Measurements from ENCODE around the gene MAP1LC3B2. TPM values are rescaled to one million over a fixed set of nuclear protein-coding genes. Genes with fewer than 3 reads are reported as not detected.
"Not testable (repeated sequence)": the region's sequence is repeated elsewhere in the genome, so short reads cannot be mapped to it uniquely, and the experiment has no call there.

Gene MAP1LC3B2
- total RNA-seq, 1 donor from 2014 or later = 3.2 TPM

DNA sequence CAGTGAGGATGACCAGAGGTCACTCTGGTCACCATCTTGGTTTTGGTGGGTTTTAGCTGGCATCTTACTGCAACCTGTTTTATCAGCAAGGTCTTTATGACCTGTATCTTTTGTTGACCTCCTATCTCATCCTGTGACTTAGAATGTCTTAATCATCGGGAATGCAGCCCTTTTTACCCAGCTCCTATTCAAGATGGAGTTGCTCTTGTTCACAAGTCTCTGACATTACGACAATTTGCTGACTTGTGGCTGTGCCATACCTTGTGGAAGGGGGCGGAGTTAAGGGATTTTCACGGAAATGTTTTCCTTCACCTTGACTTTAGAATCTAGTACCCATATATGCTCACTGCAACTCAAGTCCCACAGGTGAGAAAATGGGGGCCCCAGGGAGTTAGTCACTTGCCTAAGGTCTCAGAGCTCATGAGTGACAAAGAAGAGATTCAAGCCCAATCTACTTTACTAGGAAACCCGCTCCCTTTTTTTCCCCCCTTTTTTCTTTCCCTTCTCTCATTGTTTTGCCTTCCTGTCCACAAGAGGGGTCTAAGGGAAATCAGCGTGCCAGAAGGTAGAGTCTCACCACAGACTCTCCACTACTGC is 2.7 kb upstream of the MAP1LC3B2 start:
- DNase-seq = no peak
- intact Hi-C loops (cut with micrococcal nuclease) = no loop called here
- no peak for ATAC-seq

DNA sequence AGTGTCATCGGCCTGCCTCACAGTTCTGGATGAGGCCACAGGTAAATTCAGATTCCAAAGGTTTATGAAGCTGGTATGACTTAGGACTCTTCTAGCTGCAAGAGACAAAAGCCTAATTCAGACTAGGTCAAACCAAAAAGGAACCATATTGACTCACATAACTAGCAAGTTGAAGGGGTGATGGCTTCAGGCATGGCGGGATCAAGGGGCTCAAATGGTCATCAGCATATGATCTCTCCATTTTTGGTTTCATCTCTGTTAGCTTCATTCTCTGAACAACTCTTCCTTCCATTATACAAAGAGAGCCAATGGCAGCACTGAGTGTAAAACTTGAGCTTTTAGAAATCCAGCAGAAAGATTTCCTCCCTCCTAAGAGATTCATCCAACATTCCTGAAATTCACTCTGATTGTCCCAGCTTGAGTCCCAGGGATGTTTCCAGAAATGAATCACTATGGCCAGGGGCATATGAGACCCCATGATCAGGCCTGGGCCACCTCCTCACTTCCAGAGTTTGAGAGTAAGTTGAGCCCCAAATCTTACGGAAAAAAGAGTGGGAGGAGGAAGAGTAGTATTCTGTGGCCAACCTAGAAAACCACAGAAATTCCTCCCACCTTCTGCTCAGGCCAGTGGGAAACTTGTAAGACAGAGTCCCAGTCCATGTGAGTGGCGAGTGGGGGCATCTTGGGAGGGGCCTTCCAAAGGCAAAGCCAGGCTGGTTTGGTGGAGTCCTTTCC is 2.0 kb upstream of the MAP1LC3B2 start:
- intact Hi-C loops (cut with micrococcal nuclease) = no loop called here
- ATAC-seq (no peak), DNase-seq (no peak)

DNA sequence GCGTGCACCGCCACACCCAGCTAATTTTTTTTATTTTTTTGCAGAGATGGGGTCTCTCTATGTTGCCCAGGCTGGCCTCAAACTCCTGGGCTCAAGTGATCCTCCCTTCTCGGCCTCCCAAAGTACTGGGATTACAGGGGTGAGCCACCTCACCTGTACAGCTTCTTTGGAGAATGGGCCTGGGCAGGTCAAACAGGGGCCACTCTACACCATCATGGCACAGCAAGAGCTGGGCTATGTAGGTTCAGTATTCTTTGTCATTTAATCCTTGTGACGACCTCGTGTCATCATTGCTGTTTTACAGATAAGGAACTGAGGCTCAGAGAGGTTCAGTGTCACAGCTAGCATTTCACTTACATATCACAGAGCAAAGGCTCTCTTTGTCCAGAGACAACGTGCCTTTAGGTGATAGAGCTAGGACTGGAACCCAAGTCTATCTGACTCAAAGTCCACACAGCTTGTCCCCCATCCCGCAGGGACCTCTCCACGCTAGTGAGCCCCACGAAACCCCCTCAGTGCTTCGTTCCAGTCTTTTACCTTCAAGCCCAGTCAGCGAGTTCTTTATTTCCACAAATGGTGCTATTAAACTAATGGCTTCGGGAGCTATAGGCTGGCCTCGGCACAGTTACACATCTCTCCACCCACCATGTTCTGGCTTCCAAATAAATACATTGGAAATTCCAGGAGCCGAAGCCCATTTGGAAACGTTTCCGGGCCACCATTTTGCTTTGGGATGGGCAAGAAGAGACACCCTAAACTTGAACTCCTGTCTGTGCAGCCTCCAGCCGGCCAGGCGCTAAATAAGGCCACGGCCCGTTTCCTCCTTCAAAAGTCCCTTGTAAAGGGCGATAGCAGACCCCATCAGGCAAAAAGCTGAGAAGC is 660 bp upstream of the MAP1LC3B2 start:
- DNase-seq = no peak
- intact Hi-C loops (cut with micrococcal nuclease) = no loop called here
- ATAC-seq = no peak

DNA sequence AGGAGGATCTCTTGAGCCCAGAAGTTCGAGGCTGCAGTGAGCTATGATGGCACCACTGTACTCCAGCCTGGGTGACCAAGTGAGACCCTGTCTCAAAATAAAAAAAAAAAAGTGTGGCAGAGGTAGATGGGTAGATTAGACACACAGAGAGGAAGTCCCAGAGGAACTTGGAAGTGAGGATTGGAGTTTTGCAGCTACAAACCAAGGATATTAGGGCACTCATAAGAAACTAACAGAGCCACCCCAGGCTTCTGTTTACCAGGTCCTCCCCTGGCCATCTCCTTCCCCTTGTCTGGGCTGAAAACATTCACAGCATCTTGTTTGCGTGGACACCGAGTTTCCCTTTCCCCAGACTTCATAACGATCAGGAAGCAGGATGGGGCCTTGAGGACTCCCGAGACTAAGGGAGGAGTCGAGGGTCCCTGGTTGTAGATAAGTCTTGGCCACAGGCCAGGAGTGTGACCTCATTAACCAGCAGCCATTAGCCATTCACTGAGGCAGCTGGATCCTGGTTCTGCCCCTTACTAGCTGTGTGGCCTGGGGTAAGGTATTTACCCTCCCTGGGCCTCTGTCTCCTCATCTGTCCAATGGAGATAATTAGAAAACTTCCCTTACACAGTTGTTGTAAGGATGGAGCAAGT is 2.1 kb downstream of the MAP1LC3B2 start:
- ATAC-seq (no peak), DNase-seq (no peak)
- intact Hi-C loops (cut with micrococcal nuclease) = no loop called here

DNA sequence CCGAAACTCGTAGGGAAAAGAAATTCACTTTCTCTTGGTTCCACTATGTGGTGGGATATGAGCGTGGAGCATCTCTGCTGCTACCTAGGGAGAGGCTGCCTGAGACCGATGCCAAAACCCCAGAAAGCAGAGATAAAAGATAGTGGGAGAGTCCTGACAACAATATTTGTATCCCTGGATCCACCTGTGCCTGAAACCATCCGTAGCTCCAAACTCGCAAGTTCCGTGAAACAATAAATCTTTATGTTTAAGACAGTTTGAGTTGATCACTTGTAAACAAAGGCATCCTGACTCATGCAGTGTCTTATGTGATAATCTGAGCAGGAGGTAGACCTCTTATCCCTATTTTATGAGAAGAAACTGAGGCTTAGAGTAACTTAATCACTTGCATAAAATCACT is 2.9 kb downstream of the MAP1LC3B2 start:
- no peak for ATAC-seq
- intact Hi-C loops (cut with micrococcal nuclease) = no loop called here
- DNase-seq = no peak

DNA sequence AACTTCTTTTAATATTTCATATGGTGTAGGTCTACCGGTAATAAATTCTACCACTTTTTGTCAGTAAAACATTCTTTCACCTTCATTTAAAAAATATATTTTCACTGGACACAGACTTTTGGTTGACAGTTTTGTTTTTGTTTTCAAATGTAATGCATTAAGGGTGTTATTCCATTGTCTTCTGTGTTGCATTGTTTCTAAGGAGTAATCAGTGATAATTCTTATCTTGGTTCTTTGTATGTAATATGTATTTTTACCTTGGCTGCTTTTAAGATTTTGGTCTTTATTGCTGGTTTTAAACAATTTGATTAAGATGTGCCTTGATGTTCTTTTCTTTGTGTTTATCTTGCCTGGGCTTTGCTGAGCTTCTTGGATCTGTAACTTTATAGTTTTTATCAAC is 4.1 kb downstream of the MAP1LC3B2 start:
- DNase-seq = no peak

DNA sequence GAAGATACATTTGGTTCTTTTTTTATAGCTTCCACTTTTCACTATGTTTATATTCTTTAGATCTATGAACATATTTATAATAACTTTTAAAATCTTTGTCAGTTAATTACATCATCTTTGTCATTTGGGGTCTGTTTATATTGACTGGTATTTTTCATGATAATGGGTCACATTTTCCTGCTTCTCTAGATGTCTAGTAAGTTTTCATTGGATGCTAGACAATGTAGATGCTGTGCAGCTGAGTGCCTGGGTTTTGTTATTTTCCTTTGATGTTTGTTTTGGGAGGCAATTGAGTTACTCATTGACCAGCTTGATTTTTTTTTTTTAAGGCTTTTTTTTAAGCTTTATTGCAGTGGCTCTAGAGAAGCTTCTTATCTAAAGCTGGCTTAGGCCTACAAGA is 4.9 kb downstream of the MAP1LC3B2 start:
- intact Hi-C loops (cut with micrococcal nuclease) = no loop called here
- DNase-seq (no peak), ATAC-seq (no peak)

More for the DNA sequence above, 4.1 kb downstream of the MAP1LC3B2 start:
- ATAC-seq = no peak
- intact Hi-C loops (cut with micrococcal nuclease) = no loop called here

DNA sequence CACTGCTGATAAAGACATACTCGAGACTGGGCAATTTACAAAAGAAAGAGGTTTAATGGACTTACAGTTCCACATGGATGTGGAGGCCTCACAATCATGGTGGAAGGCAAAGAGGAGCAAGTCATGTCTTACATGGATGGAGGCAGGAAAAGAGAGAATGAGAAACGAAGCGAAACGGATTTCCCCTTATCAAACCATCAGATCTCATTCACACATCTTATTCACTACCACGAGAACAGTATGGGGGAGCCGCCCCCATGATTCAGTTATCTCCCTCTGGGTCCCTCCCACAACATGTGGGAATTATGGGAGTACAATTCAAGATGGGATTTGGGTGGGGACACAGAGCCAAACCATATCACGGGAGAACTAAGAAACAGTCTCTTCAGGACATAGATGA is 6.0 kb downstream of the MAP1LC3B2 start:
- DNase-seq; ATAC-seq; intact Hi-C loops (cut with micrococcal nuclease): not testable (repeated sequence)

DNA sequence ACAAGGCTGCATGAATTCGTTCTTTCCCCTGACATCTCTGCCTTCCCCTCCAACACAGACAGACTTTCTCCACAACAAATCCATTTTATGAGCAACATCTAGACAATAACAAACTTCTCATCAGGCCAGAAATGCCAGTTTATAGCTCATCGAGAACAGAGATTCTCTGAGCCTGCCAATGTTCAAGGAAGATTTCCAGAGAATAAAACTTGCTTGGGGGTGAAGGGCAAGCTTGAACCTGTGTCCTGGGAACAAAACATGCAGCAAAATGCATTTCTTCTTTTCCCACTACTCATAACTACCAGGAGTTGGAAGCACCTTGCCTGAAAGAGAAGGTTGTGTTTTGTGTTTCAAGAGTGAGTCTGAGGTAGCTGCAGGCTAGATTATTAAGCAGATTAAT is 6.8 kb downstream of the MAP1LC3B2 start:
- intact Hi-C loops (cut with micrococcal nuclease) = no loop called here
- DNase-seq (no peak), ATAC-seq (no peak)

DNA sequence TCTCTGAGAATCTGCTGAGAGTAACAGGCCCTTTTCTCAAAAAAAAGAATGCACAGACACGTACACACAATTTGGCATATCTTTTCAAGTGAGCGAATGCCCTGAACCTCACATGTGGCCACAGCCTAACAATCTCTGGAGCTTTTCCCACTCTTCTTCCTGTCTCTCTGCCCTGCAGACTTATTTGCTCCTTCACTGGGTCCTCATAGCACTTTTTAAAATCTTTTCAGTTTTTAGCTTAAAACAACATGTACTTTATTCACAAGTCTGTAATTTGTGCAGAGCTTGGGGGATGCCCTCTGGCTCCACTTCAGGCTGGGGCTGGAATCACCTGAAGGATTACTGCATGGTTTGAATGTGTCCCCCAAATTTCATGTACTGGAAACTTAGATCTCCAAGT is 9.0 kb downstream of the MAP1LC3B2 start:
- intact Hi-C loops (cut with micrococcal nuclease) = no loop called here
- DNase-seq = no peak
- ATAC-seq = no peak

DNA sequence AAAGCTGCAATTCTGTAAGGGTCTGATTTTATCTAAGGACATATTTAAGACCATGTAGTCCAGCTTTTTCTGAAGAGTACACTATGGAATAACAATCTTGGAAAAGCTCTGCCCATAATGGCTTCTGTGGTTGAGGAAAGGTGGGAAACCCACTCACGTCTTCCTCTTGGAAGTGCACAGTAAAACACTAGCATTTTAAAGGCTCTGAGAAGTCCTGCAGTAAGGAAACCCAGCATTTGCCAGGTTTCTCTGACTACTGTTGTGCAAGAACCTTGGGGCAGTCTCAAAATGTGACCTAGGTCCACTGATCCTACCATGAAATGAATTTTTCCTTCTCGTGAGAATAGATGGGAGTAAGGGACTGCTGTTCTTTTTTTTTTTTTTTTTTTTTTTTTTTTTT is 11.9 kb downstream of the MAP1LC3B2 start:
- DNase-seq (no peak), ATAC-seq (no peak)
- intact Hi-C loops (cut with micrococcal nuclease) = no loop called here

DNA sequence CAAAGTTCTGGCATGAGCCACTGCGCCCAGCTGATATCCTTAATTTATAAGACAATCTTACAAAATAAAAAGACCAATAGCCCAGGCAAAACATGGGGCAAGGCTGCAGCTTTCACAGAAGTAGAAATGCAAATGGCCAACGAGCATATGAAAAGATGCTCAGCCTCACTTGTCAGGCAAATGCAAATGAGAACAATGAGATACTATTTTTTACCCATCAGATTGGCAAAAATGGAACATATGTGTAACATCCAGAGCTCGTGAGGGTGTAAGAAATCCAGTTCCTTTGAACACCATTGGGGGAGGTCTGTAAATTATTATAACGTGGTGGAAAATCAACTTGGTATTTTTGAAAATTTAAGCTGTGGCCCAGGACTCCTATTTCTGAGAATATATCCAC is 14.6 kb downstream of the MAP1LC3B2 start:
- intact Hi-C loops (cut with micrococcal nuclease) = no loop called here
- DNase-seq (no peak), ATAC-seq (no peak)

DNA sequence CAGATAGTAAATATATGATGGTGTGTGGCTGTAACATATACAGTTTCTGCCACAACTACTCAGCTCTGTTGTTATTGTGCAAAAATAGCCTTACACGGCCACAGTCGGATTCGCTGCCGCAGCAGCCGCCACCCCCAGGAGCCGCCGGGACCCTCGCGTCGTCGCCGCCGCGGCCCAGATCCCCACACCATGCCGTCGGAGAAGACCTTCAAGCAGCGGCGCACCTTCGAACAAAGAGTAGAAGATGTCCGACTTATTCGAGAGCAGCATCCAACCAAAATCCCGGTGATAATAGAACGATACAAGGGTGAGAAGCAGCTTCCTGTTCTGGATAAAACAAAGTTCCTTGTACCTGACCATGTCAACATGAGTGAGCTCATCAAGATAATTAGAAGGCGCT is 16.6 kb downstream of the MAP1LC3B2 start:
- DNase-seq; ATAC-seq; intact Hi-C loops (cut with micrococcal nuclease): not testable (repeated sequence)

DNA sequence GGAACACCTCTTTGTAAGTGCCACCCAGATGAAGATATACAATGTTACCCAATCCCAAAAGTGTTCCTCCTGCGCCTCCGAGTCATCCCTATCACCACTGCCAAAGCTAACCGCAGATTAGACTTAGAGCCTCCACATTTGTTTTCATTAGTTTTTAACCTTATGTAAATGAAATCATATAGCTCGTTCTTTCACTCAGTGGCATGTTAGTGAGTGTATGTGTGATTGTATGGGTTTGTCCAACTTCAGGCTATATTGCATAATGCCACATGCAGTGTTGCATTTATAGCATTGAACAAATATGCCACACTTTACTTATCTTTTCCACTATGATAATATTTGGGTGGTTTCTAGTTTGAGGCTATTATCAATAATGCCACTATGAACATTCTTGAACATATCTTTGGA is 18.0 kb downstream of the MAP1LC3B2 start:
- ATAC-seq (no peak), DNase-seq (no peak)
- intact Hi-C loops (cut with micrococcal nuclease) = no loop called here

DNA sequence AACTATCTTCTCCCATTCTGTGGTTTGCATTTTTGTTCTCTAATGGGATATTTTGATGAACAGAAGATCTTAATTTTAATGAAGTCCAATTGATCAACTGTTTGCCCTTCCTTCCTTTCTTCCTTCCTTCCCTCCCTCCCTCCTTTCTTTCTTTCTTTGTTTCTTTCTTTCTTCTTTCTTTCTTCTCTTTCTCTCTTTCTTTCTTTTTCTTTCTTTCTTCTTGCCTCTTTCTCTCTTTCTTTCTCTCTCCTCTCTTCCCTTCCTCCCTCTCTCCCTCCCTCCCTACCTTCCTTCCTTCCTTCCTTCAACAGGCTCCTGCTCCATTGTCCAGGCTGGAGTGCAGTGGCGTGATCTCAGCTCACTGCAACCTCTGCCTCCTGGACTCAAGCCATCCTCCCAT is 18.9 kb downstream of the MAP1LC3B2 start:
- intact Hi-C loops (cut with micrococcal nuclease) = no loop called here
- ATAC-seq (no peak), DNase-seq (no peak)

DNA sequence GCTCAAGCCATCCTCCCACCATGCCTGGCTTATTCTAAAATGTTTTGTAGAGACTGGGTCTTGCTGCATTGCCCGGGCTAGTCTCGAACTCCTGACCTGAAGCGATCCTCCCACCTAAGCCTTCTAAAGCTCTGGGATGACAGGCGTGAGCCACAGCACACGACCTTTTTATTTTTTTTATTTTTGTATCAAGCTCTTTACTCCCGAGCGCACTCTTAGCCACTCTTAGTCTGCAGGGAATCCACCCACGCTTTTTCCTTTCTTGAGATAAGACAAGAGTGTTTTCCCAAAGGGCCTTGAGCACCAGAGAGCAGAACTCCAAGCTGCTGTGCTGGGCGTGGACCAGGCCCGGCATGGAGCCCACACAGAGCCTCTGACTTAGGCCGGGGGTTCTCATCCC is 23.4 kb downstream of the MAP1LC3B2 start:
- intact Hi-C loops (cut with micrococcal nuclease) = no loop called here
- DNase-seq = peak; percentile 71
- peak; percentile 98 for ATAC-seq

DNA sequence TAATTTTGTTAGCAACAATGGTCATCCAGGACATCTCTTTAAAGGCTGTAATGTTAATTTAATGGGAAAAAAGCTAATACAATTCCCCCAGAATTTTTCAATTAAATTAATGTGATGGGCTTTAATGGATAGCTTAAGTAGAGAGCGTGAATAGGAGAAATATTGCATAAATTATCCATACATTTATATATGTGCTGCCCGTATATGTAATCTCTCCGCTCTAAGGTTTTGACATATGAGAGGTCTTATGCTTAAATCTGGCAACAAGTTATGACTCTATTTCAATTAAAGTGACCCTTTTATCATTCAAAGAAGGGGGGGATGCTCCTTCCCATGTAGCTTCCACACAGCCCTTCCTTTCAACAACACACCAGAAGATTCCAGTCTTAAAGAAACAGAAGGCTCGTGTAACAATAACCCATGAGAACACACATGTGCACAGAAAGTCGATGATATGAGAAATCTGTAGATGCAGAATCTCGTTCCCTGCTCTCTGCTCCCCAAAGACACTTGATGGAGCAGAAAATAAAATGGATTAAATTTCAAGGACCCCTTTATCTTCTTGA is 24.0 kb downstream of the MAP1LC3B2 start:
- DNase-seq (no peak), ATAC-seq (peak; percentile 40)
- intact Hi-C loops (cut with micrococcal nuclease) = no loop called here

DNA sequence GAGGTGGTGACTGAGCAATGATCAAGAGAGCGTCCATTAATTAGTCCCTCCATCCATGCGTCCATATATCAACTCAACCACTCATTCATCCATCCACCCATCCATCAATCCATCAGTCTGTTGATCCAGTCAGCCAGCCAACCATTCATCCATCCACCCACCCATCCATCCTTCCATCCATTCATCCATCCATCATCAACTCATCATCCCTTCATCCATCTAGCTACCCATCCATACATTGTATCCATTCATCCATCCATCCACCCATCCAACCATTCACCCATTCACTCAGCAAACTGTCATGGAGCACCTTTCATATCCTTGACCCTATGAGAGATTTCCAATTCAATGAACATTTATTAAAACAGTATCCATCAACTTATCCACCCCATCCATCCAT is 28.1 kb downstream of the MAP1LC3B2 start:
- intact Hi-C loops (cut with micrococcal nuclease) = no loop called here
- ATAC-seq (no peak), DNase-seq (no peak)

DNA sequence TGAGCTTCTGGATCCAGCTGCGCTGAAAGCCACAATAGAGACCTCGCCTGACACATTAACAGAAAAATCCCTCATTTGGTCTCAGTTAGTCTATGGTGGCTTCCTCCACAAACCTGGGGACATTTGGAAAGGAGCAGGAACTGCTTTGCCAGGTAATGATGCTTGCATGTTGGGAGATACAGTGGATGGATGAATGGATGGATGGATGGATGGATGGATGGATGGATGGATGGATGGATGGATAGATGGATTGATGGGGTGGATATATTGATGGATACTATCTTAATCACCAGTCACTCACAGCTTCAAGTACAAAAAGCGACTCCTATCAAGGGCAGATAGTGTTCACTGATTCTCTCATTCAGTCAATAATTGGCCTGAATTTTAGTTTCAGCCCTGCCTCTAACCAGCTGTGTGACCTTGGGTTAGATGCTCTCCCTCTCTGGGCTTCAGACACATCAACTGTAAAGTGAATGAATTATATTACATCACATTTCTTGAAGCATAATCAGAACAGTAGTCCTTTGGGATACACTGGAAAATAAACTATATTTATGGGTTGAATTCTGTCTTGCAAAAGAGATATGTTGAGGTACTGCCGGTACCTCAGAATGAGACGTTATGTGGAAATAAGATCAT is 29.3 kb downstream of the MAP1LC3B2 start:
- intact Hi-C loops (cut with micrococcal nuclease) = no loop called here

More for the DNA sequence above, 29.3 kb downstream of the MAP1LC3B2 start:
- no peak for ATAC-seq
- no peak for DNase-seq

All from left ventricle myocardium superior (tissue), 1 donor.